Heart left ventricle (tissue), 13 donors: ENCODE data around the gene ANXA8.
"Not testable (repeated sequence)": the region's sequence is repeated elsewhere in the genome, so short reads cannot be mapped to it uniquely, and the experiment has no call there.

Experiments used
- CTCF ChIP-seq, 12 donors: fragments of 200-600 bp; sonication (generic) in 4 of 12; IDR thresholded peaks; one replicate each; pipeline versions ENCODE4 v1.5.0 to v1.8.0; 2018 to 2022; ENCODE audit warnings: antibody characterized with exemption in 12 of 12, mild to moderate bottlenecking in 5 of 12
- POLR2A ChIP-seq, 2 donors: fragments of 450-650 bp; IDR thresholded peaks; one replicate each; pipeline ENCODE4 v1.6.1; 2017; ENCODE audit warnings: antibody characterized with exemption in 2 of 2, mild to moderate bottlenecking in 2 of 2, moderate library complexity in 2 of 2
- donor health status: ischemic (EF 13 %, LVEDD 7.1; RV severe dilation, severe dysfunction).
- donor health status: DM: no; HTN: yes; CAD: no.
- donor health status: DM: no; HTN: no; CAD: no.
- donor health status: ischemic (EF 25% LVEDD 6.9; RV normal size, moderate dysfunction).
- donor health status: ischemic (EF 25% LVEDD 5.7; RV mildly dilated, moderate dysfunction).
- donor health status: ischemic (EF 35%, LVEDD 5.7; RV mildly dilated, moderate dysfunction).
- donor health status: nonischemic (EF 11% LVEDD 7.7; RV severe dilation, severe dysfunction).
- donor health status: DM: yes; HTN: yes; CAD: no.
- donor health status: PGD.
- donor health status: ischemic (EF 29% LVEDD 5.4; RV normal size, mild dysfunction).
- donor health status: nonischemic (EF 23%, LVEDD 6.1; RV moderate dilation, normal function).

GRCh38 chr10:47481768-47482181, 2.1 kb downstream of the ANXA8 start:
- TF ChIP-seq CTCF, POLR2A (IDR thresholded peaks at IDR 0.05): not testable (repeated sequence)
